ENCODE measurements around the gene LSM12. TPM values are rescaled to one million over a fixed set of nuclear protein-coding genes. Genes with fewer than 3 reads are reported as not detected.

LSM12 gene
- total RNA-seq, 1 donor from 2014 or later = 69.6 TPM

DNA sequence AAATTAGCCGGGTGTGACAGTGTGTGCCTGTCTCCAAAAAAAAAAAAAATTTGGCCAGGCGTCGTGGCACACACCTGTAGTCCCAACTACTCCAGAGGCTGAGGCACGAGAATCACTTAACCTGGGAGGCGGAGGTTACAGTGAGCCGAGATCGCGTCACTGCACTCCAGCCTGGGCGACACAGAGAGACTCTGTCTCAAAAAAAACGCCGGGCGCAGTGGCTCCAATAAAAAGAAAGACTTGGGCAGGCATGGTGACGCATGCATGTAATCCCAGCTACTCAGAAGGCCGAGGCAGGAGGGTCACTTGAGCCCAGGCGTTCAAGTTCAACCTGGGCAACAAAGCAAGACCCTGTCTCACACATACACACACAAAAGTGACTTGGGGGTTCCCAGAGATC is 3.6 kb downstream of the LSM12 start:
- H3K4me3 Mint-ChIP-seq = no peak overlapping the region
- Histone ChIP-seq H3K4me2 (no peak overlapping the region), H3K27me3 (no peaks in the 10 kb centered on the region), H3F3A (ENCODE audit: low read depth) (peaks cover 29% of the 10 kb centered on the region), H3K4me1 (peaks cover 16% of the 10 kb centered on the region), H3K9me3 (ENCODE audit: low read depth) (no peaks in the 10 kb centered on the region), H4K20me1 (ENCODE audit: low read depth) (peaks cover 73% of the 10 kb centered on the region), H3K27ac (no peak overlapping the region), H3K4me3 (no peak overlapping the region), H2AFZ (replicated peaks) (no peak overlapping the region), H3K79me2 (ENCODE audit: low read depth) (peaks cover 83% of the 10 kb centered on the region), H3K9ac (no peak overlapping the region), H3K36me3 (peaks cover 6% of the 10 kb centered on the region)
- H3K27me3 Mint-ChIP-seq (ENCODE audit: insufficient read depth, low read depth) = peaks cover 9% of the 10 kb centered on the region
- no peaks in the 10 kb centered on the region for H3K9me3 Mint-ChIP-seq
- no peak for DNase-seq (ENCODE audit: low spot score)
- TF ChIP-seq EZH2phosphoT487 (IDR thresholded peaks at IDR 0.05) = no peak
- TF ChIP-seq, protein P1, sequence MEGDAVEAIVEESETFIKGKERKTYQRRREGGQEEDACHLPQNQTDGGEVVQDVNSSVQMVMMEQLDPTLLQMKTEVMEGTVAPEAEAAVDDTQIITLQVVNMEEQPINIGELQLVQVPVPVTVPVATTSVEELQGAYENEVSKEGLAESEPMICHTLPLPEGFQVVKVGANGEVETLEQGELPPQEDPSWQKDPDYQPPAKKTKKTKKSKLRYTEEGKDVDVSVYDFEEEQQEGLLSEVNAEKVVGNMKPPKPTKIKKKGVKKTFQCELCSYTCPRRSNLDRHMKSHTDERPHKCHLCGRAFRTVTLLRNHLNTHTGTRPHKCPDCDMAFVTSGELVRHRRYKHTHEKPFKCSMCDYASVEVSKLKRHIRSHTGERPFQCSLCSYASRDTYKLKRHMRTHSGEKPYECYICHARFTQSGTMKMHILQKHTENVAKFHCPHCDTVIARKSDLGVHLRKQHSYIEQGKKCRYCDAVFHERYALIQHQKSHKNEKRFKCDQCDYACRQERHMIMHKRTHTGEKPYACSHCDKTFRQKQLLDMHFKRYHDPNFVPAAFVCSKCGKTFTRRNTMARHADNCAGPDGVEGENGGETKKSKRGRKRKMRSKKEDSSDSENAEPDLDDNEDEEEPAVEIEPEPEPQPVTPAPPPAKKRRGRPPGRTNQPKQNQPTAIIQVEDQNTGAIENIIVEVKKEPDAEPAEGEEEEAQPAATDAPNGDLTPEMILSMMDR (IDR thresholded peaks at IDR 0.05) = no peak
- no peak for TF ChIP-seq EZH2 (IDR thresholded peaks at IDR 0.05)
- H3K4me1 Mint-ChIP-seq = peaks cover 14% of the 10 kb centered on the region
- peaks cover 34% of the 10 kb centered on the region for H3K36me3 Mint-ChIP-seq
- H3K27ac Mint-ChIP-seq = no peak overlapping the region

DNA sequence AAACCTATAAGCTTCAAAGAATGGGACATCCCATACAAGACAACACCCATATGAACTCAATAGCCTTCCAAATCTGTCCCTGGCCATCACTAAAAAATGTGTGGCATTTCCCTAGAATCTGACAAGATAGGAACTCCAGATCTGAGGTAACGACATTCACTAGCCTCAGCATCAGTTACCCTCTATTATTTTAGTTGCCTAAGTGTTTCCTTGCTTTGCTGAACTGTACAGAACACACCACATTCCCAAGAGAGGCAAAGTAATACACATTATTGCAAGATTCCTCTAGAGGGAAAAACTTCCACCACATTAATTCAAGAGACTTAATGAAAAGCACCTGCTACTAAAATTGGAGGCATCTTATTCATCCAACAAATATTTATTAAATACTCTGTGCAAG is 5.0 kb downstream of the LSM12 start:
- no peak overlapping the region for H2AFZ ChIP-seq (replicated peaks)
- peaks cover 34% of the 10 kb centered on the region for H3K36me3 Mint-ChIP-seq
- H3K27ac ChIP-seq = no peak overlapping the region
- peaks cover 78% of the 10 kb centered on the region for H4K20me1 ChIP-seq (ENCODE audit: low read depth)
- H3K4me2 ChIP-seq = no peak overlapping the region
- H3K9me3 Mint-ChIP-seq = no peaks in the 10 kb centered on the region
- H3K9ac ChIP-seq = no peak overlapping the region
- peaks cover 15% of the 10 kb centered on the region for H3F3A ChIP-seq (ENCODE audit: low read depth)
- no peak overlapping the region for H3K4me3 Mint-ChIP-seq
- no peak for DNase-seq (ENCODE audit: low spot score)
- no peak for TF ChIP-seq EZH2 (IDR thresholded peaks at IDR 0.05)
- no peak for TF ChIP-seq EZH2phosphoT487 (IDR thresholded peaks at IDR 0.05)
- TF ChIP-seq, protein P1 (IDR thresholded peaks at IDR 0.05) = no peak
- H3K36me3 ChIP-seq = peaks cover 6% of the 10 kb centered on the region
- no peaks in the 10 kb centered on the region for H3K9me3 ChIP-seq (ENCODE audit: low read depth)
- no peak overlapping the region for H3K27ac Mint-ChIP-seq
- H3K79me2 ChIP-seq (ENCODE audit: low read depth) = peaks cover 97% of the 10 kb centered on the region
- no peaks in the 10 kb centered on the region for H3K27me3 ChIP-seq
- H3K4me1 ChIP-seq = peaks cover 16% of the 10 kb centered on the region
- no peak overlapping the region for H3K4me3 ChIP-seq
- H3K27me3 Mint-ChIP-seq (ENCODE audit: insufficient read depth, low read depth) = peaks cover 7% of the 10 kb centered on the region
- peaks cover 10% of the 10 kb centered on the region for H3K4me1 Mint-ChIP-seq

DNA sequence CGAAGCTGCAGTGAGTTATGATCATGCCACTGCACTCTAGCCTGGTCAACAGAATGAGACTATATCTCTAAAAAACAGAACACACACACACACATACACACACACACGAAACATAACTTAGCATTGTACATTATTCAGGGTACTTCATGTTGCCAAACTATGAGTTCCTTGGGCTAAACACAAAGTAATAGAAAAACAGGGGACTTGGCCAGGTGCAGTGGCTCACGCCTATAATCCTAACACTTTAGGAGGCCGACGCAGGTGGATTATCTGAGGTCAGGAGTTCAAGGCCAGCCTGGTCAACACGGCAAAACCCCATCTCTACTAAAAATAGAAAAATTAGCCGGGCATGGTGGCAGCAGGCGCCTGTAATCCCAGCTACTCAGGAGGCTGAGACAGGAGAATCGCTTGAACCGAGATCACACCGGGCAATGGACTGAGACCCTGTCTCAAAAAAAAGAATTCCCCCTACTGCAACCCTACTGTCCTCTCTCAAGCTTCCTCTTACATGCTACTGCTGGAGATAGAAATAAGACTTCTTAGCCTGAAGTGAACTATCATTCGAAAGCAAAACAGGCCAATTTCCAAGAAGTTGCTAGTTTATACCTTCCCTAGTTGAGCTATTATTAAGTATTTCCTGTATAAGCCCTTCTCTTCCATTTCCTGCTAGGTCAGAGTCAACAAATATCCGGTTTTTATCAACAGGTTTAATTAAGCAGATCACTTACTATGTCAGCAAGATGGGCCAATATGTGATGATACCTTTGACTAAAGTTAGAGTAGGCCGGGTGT is 7.2 kb downstream of the LSM12 start:
- peaks cover 6% of the 10 kb centered on the region for H3K36me3 ChIP-seq
- no peak overlapping the region for H2AFZ ChIP-seq (replicated peaks)
- peaks cover 2% of the 10 kb centered on the region for H3K27me3 Mint-ChIP-seq (ENCODE audit: insufficient read depth, low read depth)
- H4K20me1 ChIP-seq (ENCODE audit: low read depth) = peaks cover 84% of the 10 kb centered on the region
- peaks cover 3% of the 10 kb centered on the region for H3K4me1 Mint-ChIP-seq
- H3K27me3 ChIP-seq = no peaks in the 10 kb centered on the region
- TF ChIP-seq, protein P1 (IDR thresholded peaks at IDR 0.05) = no peak
- TF ChIP-seq EZH2phosphoT487 (IDR thresholded peaks at IDR 0.05) (no peak), EZH2 (IDR thresholded peaks at IDR 0.05) (no peak)
- no peak overlapping the region for H3K27ac ChIP-seq
- H3K27ac Mint-ChIP-seq = no peak overlapping the region
- H3K4me3 Mint-ChIP-seq = no peak overlapping the region
- H3K4me3 ChIP-seq = no peak overlapping the region
- no peak overlapping the region for H3K9ac ChIP-seq
- peaks cover 39% of the 10 kb centered on the region for H3K36me3 Mint-ChIP-seq
- no peak for DNase-seq (ENCODE audit: low spot score)
- no peaks in the 10 kb centered on the region for H3K9me3 ChIP-seq (ENCODE audit: low read depth)
- peaks cover 6% of the 10 kb centered on the region for H3K4me1 ChIP-seq
- no peaks in the 10 kb centered on the region for H3K9me3 Mint-ChIP-seq
- H3K4me2 ChIP-seq = no peak overlapping the region
- peaks cover 100% of the 10 kb centered on the region for H3K79me2 ChIP-seq (ENCODE audit: low read depth)
- H3F3A ChIP-seq (ENCODE audit: low read depth) = peaks cover under 1% of the 10 kb centered on the region

All from neural progenitor cell (in vitro differentiated cells).